Tibial nerve (tissue), 4 donors: ENCODE data around the gene RLN3. TPM values are rescaled to one million over a fixed set of nuclear protein-coding genes. Genes with fewer than 3 reads are reported as not detected.
A peak's percentile ranks its signal among the peaks of the same experiment; 100 is the strongest.
"Not testable (repeated sequence)": the region's sequence is repeated elsewhere in the genome, so short reads cannot be mapped to it uniquely, and the experiment has no call there.

Experiments
- DNase-seq, 2 donors: peaks; one replicate each; pipeline ENCODE4 v3.0.0-alpha.2; 2019; ENCODE audit warnings: low spot score in 2 of 2
- H3K27ac ChIP-seq, 4 donors: fragments of 200-600 bp; sonication (generic) in 3 of 4; one replicate each; pipeline ENCODE4 v1.5.1; 2017 to 2019; ENCODE audit warnings: mild to moderate bottlenecking in 1 of 4
- H3K27me3 ChIP-seq, 2 donors: fragments of 200-600 bp; sonication (generic) in 1 of 2; one replicate each; pipeline versions ENCODE4 v1.5.1 to v1.6.0; 2017 to 2019
- H3K36me3 ChIP-seq, 3 donors: fragments of 200-600 bp; sonication (generic); one replicate each; pipeline ENCODE4 v1.5.1; 2018 to 2019
- H3K4me1 ChIP-seq, 4 donors: fragments of 200-600 bp; sonication (generic) in 3 of 4; one replicate each; pipeline ENCODE4 v1.5.1; 2017 to 2019
- H3K4me3 ChIP-seq, 4 donors: fragments of 200-600 bp; sonication (generic) in 3 of 4; one replicate each; pipeline ENCODE4 v1.5.1; 2017 to 2019; ENCODE audit warnings: mild to moderate bottlenecking in 1 of 4, moderate library complexity in 1 of 4
- H3K9me3 ChIP-seq, 4 donors: fragments of 200-600 bp; sonication (generic) in 3 of 4; one replicate each; pipeline ENCODE4 v1.5.1; 2017 to 2019
- CTCF ChIP-seq, 5 experiments: fragments of 200-600 bp in 3 of 5; fragments of 450-650 bp in 2 of 5; sonication (generic) in 3 of 5; IDR thresholded peaks; one replicate each; pipeline ENCODE4 v1.5.1; 2016 to 2019; ENCODE audit warnings: antibody characterized with exemption in 5 of 5, mild to moderate bottlenecking in 3 of 5, moderate library complexity in 2 of 5
- EP300 ChIP-seq, 2 donors: sonication (generic); formaldehyde crosslinking; IDR thresholded peaks; one replicate each; pipeline ENCODE4 v1.6.1; 2017; ENCODE audit warnings: antibody characterized with exemption in 2 of 2, mild to moderate bottlenecking in 1 of 2
- POLR2A ChIP-seq, 2 donors: fragments of 450-650 bp; IDR thresholded peaks; one replicate each; pipeline ENCODE4 v1.6.1; 2017; ENCODE audit warnings: antibody characterized with exemption in 2 of 2, mild to moderate bottlenecking in 2 of 2, moderate library complexity in 2 of 2
- WGBS, 2 donors: methylation state at CpG; one replicate each; pipeline ENCODE4 v1.1.5; 2018; 5-methylcytosine and 5-hydroxymethylcytosine counted together
- total RNA-seq, 4 donors: library from RNA; depleted of rRNA; stranded (reverse); fragments of >200 nt; gene quantifications; one replicate each; pipeline ENCODE4 v1.1.0, GENCODE V29; 2016

The RLN3 gene
- total RNA-seq, 4 donors from 2014 or later = not detected

GRCh38 chr19:14030997-14031718 lies 3.2 kb downstream of the RLN3 start:
- no peak for DNase-seq
- peak overlapping the region in 3 of 4 donors; percentile 52 to 86 (median 78) for H3K27ac ChIP-seq
- H3K9me3 ChIP-seq = no peaks in the 10 kb centered on the region
- peak overlapping the region; percentile 38 to 66 (median 60) for H3K4me3 ChIP-seq
- WGBS, 2 donors = 20 to 21% methylated on average over 16 to 17 of the region's 20 CpGs
- no peaks in the 10 kb centered on the region for H3K36me3 ChIP-seq
- H3K4me1 ChIP-seq = peaks cover 0 to 16% (median 8%) of the 10 kb centered on the region in 4 donors
- TF ChIP-seq CTCF (IDR thresholded peaks at IDR 0.05) = no peak
- no peak for TF ChIP-seq POLR2A (IDR thresholded peaks at IDR 0.05)
- no peak for TF ChIP-seq EP300 (IDR thresholded peaks at IDR 0.05)
- H3K27me3 ChIP-seq = peaks cover 0 to 34% of the 10 kb centered on the region in 2 donors

GRCh38 chr19:14031719-14032480 lies 4.0 kb downstream of the RLN3 start, which contains the start of gene IL27RA:
Gene IL27RA (plus strand): TSS chr19:14031762. CDS start chr19:14031873, 111 bp downstream.
- WGBS, 2 donors = 0 to 1% methylated on average over 26 to 30 of the region's 63 CpGs
- Histone ChIP-seq H3K27ac (peak within 1 kb of the TSS in 3 of 4 donors; percentile 52 to 86 (median 78)), H3K27me3 (peaks cover 0 to 33% of the 10 kb centered on the region in 2 donors), H3K4me1 (peaks cover 0 to 16% (median 8%) of the 10 kb centered on the region in 4 donors), H3K9me3 (no peaks in the 10 kb centered on the region), H3K36me3 (no peaks in the 10 kb centered on the region), H3K4me3 (peak within 1 kb of the TSS; percentile 38 to 66 (median 60))
- peak; percentile 35 to 42 for DNase-seq
- TF ChIP-seq POLR2A (IDR thresholded peaks at IDR 0.05) (no peak), CTCF (IDR thresholded peaks at IDR 0.05) (peak; percentile 37 to 72 (median 58))

GRCh38 chr19:14033946-14034345 lies 6.0 kb downstream of the RLN3 start:
- H3K9me3 ChIP-seq = no peaks in the 10 kb centered on the region
- no peak overlapping the region for H3K27ac ChIP-seq
- peaks cover 0 to 19% of the 10 kb centered on the region in 2 donors for H3K27me3 ChIP-seq
- WGBS, 2 donors = 87 to 96% methylated on average over 2 of the region's 2 CpGs
- H3K4me3 ChIP-seq = no peak overlapping the region
- no peaks in the 10 kb centered on the region for H3K36me3 ChIP-seq
- peaks cover 0 to 16% (median 8%) of the 10 kb centered on the region in 4 donors for H3K4me1 ChIP-seq
- no peak for DNase-seq
- no peak for TF ChIP-seq POLR2A (IDR thresholded peaks at IDR 0.05)
- TF ChIP-seq CTCF (IDR thresholded peaks at IDR 0.05) = no peak
- TF ChIP-seq EP300 (IDR thresholded peaks at IDR 0.05) = no peak

- not testable (repeated sequence) for DNase-seq, H3K27ac ChIP-seq, H3K36me3 ChIP-seq, H3K4me3 ChIP-seq, H3K9me3 ChIP-seq
- WGBS, 2 donors = 87 to 89% methylated on average over 12 of the region's 12 CpGs
- Histone ChIP-seq H3K27me3 (peaks cover 0 to 19% of the 10 kb centered on the region in 2 donors), H3K4me1 (peaks cover 0 to 16% (median 8%) of the 10 kb centered on the region in 4 donors)
These were observed 7.2 kb downstream of the RLN3 start for GRCh38 chr19:14035159-14035558.

- H3K36me3 ChIP-seq = no peaks in the 10 kb centered on the region
- peaks cover 0 to 17% of the 10 kb centered on the region in 2 donors for H3K27me3 ChIP-seq
- TF ChIP-seq EP300 (IDR thresholded peaks at IDR 0.05) = no peak
- no peak for TF ChIP-seq CTCF (IDR thresholded peaks at IDR 0.05)
- TF ChIP-seq POLR2A (IDR thresholded peaks at IDR 0.05) = no peak
- WGBS, 2 donors = 70 to 73% methylated on average over 7 of the region's 7 CpGs
- DNase-seq = no peak
- no peak overlapping the region for H3K27ac ChIP-seq
- H3K4me3 ChIP-seq = no peak overlapping the region
- H3K9me3 ChIP-seq = no peaks in the 10 kb centered on the region
- H3K4me1 ChIP-seq = peaks cover 0 to 16% (median 8%) of the 10 kb centered on the region in 4 donors
These were observed 7.8 kb downstream of the RLN3 start for GRCh38 chr19:14035706-14036105.
